NCI-H2196 treated with DMSO at 0.1 percent for 48 hours (cell line): ENCODE data around the gene ZYX.

Experiments used
- DNase-seq: peaks from one replicate; lab custom pipeline; 2025; ENCODE audit not compliant: unreplicated experiment; lab: John Stamatoyannopoulos, UW

The ZYX gene, protein sequence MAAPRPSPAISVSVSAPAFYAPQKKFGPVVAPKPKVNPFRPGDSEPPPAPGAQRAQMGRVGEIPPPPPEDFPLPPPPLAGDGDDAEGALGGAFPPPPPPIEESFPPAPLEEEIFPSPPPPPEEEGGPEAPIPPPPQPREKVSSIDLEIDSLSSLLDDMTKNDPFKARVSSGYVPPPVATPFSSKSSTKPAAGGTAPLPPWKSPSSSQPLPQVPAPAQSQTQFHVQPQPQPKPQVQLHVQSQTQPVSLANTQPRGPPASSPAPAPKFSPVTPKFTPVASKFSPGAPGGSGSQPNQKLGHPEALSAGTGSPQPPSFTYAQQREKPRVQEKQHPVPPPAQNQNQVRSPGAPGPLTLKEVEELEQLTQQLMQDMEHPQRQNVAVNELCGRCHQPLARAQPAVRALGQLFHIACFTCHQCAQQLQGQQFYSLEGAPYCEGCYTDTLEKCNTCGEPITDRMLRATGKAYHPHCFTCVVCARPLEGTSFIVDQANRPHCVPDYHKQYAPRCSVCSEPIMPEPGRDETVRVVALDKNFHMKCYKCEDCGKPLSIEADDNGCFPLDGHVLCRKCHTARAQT

DNA sequence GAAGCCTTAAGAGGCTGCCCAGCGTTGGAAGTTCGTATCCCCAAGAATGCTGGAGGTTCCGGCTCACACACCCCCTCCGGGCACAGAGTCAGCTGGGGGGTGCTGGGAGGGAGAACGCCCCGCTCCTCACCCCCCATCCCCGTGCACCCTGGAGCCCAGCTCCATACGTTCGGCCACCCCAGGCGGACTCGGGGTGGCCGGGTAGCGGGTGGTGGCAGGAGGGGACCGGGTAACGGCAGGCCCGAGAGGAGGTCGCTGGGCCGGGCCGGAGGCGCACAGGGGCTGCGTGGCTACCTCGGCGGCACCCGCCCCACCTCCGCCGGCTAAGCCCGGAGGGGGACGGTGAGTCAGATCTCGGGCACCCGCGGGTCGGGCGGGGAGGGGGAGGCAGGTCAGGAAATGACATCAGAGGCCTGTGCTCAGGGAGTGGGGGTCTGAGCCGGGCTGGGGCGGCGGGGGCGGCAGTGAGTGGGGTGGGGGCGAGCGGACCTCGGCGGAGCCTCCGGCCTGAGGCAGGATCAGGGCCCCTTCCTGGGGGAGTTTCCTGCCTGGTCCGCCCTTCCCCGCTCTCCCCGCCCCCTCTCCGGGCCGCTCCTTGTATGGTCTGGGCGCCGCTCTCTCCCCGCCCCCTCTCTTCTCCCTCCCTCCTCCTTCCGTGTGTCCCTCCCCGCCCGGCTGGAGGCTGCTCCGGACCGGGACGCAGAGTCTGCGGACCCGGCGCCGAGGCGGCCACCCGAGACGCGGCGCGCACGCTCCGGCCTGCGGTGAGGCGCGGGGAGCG, at the start of gene ZYX:
ZYX (plus strand) TSS at position 700 of the 781 bp plus-strand sequence. CDS start 227 bp downstream, outside the sequence.
- peak; percentile 74 for DNase-seq

DNA sequence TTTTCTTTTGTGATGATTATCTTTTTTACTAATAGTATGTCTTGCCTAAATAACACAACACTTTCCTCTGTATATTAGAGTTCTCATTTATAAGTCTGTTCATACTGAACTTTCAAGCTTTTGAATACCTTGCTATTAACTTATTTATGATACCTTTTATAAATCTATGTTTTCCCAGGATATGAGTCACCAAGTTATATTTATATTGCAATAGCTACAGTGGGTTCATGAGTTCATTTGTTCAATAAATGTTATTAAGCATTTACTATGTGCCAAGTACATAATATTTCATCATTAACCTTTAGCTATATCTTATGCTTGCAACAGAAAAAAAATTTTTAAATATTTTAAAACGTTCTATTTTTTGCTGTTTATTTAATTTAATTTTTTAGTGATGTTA, 46.9 kb upstream of the ZYX start:
- DNase-seq = no peak

DNA sequence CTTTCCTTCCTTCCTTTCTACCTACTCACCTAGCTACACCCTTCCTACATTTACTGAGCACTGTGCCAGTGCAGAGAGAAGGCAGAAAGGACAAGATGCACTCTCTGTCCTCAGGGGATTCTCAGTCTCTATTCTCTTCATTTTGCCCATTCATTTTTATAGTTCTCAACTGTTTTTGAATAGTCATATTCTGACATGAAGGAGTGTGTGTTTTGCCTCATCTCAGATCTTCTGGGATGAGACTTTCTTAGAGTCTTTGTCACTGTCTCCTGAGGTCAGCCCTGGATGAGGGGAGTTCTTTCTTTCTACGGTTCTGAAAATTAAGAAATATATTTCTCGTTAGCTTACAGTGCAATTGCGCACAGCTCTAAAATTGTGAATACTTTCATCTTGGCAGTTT, 43.9 kb upstream of the ZYX start:
- no peak for DNase-seq

DNA sequence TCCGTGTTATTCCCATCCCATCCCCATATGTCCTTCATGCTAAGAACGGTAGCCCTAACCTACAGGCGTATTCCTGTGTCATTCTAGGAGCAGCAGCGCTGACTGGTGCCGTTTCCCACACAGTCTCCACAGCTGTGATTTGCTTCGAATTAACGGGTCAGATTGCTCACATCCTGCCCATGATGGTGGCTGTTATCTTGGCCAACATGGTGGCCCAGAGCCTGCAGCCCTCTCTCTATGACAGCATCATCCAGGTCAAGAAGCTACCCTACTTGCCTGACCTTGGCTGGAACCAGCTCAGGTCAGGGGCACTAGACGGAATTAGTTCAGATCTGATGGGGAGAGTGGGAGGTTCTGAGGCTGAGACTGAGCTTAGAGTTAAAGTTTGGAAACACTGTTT, 39.3 kb upstream of the ZYX start:
- DNase-seq = no peak

DNA sequence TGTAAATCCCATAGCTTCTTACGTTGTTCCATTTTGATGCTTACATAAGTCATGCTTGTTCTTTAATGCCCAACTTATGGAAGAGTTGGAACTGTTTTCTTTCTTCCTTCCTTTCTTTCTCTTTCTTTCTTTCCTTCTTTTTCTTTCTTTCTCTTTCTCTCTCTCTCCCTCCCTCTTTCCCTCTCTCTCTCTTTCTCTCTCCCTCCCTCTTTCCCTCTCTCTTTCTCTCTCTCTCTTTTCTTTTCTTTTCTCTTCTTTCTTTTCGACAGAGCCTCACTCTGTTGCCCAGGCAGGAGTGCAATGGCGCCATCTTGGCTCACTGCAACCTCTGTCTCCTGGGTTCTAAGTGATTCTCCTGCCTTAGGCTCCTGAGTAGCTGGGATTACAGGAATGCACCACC, 37.5 kb upstream of the ZYX start:
- DNase-seq = no peak

DNA sequence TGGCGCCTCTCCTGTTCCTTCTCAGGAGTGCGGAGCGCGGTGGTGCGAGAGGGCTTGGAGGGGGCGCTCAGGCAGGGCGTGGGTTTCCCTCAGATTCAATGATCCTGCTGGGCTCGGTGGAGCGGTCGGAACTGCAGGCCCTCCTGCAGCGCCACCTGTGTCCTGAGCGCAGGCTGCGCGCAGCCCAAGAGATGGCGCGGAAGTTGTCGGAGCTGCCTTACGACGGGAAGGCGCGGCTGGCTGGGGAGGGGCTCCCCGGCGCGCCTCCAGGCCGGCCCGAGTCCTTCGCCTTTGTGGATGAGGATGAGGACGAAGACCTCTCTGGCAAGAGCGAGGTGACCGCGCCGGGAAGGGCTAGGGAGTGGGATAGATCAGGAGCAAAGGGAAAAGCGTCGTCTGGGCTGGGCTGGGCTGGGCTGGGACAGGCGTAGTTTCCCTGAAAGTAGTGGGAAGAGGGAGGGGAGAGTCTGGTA, 35.7 kb upstream of the ZYX start:
- no peak for DNase-seq

DNA sequence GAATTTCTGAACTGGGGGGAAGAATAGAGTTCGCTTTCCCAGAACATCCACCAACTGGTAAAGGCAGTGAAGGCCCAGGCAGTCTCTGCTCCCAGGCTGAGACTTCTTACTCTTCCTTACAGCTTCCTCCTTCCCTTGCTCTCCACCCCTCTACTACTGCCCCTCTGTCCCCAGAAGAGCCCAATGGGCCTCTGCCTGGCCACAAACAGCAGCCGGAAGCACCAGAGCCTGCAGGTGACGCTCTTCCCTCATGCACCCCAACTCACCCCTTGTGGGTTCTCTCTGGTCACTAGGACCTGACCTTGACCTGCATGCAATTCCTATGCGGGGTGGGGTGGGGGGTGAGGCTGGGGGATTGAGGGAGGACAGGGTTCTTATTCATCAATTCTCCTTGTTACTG, 35.1 kb upstream of the ZYX start:
- DNase-seq = no peak

DNA sequence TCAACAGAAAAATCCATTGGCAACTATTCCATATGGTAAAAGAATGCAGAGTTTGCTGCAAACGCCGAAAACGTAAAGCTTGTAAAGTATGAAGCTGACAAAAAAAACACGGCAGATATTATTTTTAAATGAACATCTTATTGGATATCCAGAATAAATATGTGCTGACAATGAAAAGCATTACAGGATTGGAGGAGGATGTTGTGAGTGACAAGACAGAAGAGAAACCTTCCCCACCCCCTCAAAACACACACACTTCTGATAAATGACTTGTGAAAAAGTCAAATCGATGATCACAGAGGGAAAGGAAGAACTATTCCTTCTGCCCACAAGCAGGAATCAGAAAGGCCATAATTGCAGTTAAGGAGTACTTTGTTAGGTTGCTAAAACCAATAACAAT, 33.2 kb upstream of the ZYX start:
- no peak for DNase-seq

DNA sequence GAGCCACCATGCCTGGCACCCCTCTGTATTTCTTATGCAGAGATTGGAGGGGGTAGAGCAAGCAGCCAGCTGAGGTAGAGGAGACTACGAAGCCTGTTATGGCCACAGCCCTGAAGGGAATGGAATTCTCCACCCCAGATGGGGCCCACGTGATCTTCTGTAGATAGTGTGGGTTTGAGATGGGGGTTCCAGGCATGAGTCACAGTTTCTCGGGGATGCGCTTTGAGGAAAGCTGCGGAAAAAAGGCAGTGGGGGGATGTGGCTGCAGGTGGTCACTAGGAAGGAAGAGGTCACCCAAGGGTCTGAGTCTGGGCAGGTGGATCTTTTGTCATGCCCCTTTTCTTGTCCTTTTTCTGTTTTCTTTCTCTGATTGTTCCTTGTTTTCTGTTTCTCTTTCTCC, 30.1 kb upstream of the ZYX start:
- no peak for DNase-seq

DNA sequence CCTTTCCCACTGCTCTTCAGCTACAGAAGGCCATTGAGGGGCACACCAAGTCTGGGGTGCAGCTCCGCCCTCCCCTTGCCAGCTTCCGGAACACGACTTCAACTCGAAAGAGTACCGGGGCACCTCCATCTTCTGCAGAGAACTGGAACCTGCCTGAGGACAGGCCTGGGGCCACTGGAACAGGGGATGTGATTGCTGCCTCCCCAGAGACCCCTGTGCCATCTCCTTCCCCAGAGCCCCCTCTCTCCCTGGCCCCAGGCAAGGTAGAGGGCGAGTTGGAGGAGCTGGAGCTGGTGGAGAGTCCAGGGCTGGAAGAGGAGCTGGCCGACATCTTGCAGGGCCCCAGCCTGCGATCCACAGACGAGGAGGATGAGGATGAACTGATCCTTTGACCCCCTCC, 29.6 kb upstream of the ZYX start:
- DNase-seq = no peak

DNA sequence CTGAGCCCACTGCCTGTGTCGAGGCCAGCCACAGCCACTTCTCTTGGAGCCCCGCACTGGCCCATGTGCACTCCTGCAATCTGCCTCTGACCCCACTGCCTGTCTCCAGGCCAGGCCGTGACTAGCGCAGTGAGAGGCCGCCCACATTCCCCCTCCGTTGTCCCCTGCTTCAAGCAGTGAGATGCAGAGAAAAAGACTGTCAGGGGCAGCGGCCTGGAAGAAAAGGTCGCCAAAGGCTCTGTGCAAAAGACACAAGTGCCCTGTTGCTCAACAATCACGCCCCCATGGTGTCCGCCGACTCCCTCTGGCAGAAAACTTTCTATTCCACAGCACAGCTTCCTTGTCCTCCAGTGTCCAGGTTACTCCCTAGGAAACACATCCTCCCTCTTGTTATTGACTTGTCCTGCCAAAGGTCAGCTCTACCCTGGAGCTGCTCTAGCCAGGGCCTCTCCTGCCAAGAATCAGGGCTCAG, 28.6 kb upstream of the ZYX start:
- no peak for DNase-seq

DNA sequence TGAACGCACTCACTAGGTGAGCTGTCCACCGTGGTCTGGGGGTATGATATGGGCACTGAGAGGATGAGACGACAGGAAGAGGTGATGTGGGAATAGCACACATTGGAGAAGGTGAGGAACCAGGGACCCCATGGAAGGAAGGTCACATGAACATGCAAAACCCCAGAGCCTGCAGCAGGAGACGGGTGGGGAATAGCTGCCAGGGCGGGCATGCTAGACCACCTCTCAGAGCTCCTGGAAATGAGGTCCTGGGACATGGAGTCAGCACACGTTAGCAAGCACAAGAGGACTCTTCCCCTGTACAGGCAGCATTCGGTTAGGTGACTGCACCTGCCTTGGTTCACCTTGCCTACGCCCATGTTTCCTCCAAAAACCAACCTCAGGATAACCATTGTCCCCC, 26.8 kb upstream of the ZYX start:
- DNase-seq = no peak

DNA sequence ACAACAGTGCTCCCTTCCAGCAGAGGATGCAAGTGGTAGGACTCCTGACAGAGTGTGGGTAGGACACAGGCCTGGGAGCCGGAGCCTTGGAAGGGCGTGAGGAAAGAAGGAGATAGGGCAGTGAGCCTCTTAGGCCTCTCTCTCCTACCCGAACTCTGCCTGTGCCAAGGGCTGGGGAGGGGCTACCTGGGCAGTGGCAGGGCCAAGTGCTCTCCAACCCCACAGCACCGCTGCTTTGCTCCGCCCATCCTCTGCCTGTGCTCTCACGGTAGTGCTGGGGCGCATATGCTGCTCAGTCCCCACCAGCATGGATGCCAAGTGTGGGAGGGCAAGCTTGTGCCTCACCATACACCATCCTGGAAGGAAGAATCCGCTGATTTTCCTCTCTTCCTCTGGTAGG, 26.2 kb upstream of the ZYX start:
- DNase-seq = no peak

DNA sequence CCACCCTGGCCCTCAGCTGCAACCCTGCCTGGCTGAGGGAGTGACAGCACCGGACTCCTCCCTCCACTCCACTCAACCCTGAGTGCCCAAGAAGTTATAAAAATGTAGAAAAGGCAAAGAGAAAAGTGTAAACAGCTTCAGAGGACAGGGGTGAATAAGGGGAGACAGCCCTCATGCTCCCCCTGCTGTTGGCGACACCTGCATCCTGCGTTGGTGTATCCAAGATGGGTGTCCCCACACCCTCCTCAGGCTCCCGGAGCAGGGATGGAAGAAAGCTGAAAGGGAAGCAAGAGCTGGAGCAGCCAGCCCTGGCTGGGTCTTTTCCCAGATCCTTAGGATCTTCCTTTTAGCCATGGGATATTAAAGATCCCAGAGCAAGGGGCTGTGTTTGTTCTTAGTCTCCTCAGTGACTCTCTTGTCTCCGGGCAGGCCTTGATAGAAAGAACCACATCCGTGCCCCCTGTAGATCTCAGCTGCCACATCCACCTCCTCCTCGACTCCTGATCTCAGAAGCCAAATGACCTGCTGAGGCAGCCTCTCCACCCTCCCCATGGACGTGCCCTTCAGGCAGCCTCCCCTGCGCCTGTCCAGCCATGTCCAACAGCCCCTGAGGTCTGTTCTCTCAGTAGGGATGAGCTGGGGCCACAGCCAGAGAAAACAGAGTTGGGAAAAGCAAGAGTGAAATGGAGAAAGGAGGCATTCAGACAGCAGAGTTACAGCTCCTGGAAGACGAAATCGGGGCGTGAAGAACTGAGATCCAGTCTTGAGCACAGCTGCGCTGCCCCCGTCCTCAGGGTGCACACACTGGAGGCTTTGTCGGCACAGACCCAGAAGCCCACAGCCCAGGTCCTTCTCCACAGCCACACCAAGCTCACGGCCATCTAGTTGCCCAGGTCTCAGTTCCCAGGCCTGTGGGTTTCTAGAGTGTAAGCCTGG, 25.4 kb upstream of the ZYX start:
- no peak for DNase-seq

DNA sequence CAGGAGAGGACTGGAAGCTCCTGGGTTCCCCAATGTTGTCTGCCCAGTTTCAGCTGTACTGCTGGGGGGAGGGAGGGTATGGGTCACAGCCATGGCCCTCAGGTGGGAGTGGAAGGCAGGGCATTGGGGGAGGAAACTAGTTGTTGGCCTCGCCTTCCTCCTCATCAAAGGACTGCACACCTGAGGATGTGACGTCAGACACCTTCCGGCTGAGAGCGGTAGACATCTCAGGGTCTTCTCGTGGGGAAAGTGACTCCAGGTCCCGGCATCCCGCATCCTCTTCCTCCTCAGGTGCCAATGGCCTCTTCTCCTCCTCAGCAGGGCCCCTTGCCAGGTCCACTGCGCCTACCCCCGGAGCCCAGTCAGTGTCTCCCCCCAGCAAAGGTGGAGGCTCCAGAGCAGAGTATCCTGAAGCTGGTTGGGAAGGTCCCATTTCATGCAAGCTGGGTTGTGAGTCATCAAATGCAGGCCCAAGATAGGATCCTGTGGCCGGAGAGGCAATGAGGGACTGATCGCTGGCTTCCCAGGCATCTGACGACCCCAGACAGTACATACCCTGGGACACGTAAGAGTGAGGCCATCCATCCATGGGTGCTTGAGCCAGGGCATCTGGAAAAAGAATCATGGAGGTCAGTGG, 24.6 kb upstream of the ZYX start:
- no peak for DNase-seq

DNA sequence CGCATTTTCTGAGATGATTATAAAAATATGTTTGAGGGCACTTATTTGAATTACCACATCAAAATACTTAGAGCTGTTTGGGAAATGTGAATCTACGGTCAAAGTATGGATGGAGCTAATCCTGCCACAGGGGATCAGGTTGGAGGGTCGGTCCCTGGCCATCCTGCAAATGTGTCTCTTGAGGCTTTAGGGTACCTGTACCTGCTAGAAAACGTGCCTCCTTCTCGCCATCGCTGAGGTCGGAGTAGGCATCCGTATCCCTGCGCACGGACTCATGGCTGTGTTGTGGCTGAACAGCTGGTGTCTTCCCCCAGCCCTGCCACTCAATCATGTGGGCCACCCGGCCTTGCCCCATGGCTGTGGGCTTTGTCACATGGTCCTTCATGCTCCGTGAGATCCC, 22.5 kb upstream of the ZYX start:
- DNase-seq = no peak

DNA sequence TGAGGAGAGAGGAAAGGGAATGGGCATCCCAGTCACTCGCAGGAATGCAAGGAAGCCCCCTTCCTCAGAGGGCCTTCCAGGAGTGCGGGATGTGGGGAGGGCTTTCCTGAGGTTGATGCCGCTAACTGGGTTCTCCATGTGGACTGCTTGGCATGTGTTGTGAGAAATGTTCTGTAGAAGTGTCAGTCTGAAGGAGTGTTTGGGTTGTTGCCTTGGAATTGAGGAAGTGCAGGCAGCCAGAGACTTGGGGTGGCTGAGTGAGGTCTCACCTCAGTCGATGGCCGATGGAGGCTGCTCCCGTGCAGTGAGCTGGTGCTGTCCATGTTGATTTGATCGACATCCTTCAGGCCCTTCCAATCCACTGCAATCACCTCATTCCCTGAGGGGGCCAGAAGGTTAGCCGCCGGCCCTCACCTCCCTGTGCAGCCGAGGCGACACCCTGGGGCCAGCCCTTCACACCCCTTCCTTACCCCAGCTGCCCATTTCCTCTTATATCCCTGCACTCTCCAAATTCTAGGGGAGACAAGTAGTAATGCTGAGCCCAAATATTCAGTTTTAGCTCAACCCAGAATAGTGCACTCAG, 21.3 kb upstream of the ZYX start:
- no peak for DNase-seq

DNA sequence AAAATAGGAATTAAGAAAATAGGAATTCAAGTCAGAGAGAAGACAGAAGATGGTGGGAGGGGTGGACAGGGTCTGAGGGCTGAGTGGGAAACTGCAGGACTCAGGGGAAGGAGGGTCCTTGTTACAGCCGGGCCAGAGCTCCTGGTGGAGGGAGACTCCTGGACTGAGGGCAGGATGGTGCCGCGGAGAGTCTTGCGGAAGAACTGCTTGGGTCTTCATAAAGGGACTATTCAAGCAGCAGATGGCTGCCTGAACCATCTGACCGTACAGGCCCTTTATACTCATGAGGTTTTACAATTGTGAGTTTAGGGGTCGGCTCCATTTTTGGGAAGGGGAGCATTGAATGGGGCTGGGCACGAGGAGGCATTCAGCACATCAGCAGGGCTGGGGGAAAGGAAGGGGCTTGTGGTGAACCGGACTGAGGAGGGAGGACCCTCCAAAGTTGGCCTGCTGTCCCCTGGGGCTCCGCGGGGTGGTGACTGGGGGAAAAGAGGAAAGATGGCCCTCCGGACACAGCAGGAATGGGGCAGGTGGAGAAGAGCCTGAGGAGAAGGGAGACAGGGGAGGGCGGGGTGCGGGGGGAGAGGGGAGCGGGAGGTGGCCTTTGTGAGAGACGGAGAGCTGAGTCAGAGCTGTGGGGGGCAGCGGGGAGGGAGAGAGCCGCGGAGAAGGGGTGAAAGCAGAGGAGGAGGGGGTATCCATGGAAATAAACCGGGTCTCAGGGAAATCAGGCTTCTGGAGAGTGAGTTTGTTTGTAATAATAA, 20.2 kb upstream of the ZYX start:
- DNase-seq = no peak

DNA sequence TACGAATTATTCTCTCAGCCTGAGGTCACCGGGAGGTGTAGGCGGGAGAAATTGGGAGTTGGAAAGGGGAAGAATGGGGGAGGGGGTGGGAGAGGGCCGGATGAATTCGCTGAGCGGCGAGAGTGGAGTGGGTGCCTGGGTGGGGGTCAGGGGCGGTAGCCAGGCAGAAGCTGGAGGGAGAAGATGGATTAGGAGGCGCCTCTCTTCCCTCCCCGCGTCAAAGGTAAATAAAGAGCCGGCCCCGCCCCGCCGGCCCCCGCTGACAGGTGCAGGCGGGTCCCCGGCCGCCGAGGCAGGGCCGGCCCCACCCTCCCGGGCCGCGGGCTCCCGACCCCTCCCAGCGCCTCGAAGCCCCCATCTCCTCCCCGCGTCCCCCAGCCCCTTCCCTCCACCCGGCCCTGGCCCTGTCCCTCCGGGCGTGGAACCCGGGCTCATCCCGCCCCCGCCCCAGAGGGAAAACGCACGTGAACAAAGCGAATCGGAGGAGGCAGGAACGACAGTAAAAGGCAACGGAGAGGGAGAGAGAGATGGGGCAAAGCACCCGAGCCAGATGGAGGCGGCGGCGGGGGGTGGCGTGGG, 19.5 kb upstream of the ZYX start:
- no peak for DNase-seq
